ENCODE results near the gene RARG. TPM values are rescaled to one million over a fixed set of nuclear protein-coding genes. Genes with fewer than 3 reads are reported as not detected.

Gene RARG
- polyA plus RNA-seq, 5 donors = 41.7 to 59.8 (median 49.2) TPM

DNA sequence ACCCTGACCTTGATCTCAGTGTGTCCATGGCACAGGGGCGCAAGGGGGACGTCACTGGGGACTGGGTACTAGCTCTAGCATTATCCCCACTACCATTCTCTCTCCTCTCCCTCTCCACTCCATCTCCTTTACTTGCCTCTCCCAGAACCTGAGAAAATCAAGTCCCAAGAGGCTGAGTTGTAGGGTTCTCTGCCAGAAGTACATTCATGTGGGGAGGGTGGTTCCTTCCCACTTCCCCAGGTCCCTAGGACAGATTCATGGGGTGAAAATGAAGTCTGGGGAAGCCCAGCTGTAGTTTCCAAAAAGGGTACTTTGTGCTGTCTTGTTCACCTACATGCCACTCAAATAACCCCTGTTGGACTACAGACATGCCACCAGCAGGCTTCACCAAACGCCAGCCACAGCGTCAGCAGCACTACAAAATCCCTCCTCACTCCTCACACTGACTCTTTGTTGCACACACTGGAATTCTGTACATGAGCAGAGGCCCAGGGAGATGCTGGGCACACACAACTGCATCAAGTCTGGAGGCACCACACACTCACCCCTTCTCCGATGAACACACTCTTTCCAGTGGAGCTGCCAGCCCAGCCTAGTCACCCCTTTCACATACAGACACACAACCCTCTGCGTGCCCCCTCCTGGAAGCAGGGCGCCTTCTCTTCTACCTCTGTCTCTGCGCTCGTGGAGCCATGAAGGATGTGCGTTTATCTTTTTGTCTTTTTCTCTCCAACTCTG is 6.9 kb downstream of the RARG start:
- no peak for DNase-seq

DNA sequence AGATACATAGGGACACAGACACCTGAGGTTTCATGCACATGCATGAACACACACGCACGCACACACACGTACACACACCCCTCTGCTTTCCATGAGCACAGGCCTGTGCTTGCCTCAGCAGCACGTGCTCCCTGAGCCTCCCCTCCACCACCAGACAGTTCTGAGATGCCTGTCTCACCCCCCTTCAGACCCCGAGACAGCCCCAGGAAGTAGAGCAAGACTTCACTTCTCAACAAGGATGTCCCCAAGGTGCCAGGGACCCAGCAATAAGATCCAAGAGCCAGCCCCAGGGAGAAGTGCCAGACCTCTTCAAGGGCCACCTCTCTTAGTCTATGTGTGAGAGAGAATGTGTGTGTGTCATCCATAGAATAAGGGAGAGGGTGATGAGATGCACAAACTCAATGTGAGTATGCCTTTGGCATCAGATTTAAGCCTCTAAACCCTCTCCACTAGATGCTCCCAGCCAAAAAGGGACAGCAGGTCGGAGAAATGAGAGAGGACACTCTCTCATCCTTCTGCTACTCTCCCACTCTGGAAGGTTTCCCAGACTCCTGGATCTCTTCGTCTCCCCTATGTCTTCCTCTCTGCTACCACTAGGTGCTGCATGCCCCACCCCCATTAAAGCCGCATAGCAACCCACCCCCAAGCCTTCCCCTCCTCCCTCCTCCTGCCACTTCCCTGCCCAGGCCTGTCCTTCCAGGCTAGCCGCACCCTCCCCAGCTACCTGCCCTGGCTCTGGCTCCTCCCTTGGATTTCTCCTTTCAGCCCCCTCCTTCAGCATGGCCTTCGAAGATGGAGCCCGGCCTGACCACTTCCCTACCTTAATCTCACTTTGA is 7.7 kb downstream of the RARG start:
- DNase-seq = no peak

DNA sequence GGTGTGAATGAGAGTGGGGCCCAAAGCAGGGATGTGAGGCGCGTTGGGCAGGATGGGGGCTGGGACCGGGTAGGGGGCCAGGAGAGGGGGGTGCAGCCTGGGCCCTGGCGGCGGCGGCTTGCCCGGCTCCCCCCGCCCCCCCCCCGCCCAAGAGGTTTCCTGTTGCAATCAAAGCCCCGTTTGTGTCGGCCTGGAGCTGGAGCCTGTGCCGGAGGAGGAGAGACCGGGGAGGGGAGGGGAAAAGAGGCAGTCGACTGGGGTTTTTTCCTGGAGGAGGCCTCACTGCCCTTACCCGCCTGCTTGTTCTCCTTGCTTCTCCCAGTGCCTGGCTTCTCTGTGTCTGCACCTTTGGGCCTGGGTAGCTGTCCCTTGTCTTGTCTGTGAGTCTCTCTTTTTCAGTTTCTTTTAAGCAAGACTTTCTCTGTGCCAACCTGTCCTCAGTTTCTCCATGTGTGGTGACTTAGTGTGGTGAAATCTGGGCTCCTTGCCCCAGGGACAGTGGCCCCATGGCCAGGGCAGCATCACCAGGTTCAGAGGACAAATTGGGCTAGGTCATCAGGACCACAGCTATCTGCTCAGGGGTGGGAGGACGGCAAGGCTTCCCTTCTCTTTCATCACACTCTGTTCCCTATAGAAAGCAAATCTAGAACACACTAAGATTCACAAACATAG is 8.5 kb downstream of the RARG start:
- peak in 1 of 2 donors; percentile 65 for DNase-seq

DNA sequence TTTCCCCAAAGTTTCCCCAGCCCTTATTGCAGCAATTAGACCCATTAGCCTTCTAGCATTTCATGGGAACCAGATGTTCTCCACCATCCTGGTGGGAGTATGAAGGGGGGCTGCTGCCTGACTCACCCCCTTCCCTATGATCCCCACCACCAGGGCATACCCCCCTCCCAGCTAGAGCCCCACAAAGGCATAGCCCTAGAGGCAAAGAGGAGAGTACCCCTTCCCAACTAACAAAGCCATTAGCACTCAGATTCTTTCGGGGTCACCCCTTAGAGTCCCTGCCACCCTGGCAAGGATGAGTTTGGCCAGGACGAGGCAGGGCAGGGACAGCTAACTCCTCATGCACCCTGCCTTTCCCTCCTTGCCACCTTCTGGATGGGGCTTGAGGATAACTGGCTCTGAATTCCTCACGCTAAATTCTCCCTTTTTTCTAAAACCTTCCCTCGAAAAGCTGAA is 9.2 kb downstream of the RARG start:
- DNase-seq = no peak

GRCh38 chr12:53222170-53222721 is 9.8 kb downstream of the RARG start:
- DNase-seq = no peak

GRCh38 chr12:53221203-53222080 is 10.6 kb downstream of the RARG start:
- DNase-seq = peak; percentile 85 to 86

DNA sequence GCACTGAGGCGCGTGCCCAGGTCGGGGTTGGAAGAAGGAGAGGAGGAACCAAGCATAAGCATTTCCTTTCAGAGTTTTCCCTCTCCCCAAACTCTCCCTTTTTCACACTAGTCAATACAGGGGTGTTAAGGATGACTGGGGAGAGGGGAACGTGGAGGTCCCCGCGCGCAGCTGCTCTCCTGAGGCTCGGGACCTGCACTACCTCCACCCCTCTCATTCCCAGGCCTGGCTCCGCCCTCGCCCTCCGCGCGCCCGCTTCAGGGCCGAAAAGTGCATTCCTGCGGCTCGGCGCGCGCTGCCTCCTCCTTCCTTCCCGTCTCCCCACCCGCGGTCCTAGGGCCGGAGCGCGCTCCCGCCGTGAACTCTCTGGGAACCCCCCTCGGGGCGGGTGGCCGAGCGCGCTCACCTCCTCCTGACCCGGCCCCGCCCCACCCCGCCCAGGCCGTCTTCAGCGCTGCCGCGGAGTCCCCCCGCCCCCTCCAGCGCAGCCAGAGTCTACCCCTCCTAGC is 11.3 kb downstream of the RARG start:
- peak; percentile 93 to 96 for DNase-seq

- peak in 1 of 2 donors; percentile 76 for DNase-seq
These were observed 11.9 kb downstream of the RARG start for GRCh38 chr12:53219956-53220693.

DNA sequence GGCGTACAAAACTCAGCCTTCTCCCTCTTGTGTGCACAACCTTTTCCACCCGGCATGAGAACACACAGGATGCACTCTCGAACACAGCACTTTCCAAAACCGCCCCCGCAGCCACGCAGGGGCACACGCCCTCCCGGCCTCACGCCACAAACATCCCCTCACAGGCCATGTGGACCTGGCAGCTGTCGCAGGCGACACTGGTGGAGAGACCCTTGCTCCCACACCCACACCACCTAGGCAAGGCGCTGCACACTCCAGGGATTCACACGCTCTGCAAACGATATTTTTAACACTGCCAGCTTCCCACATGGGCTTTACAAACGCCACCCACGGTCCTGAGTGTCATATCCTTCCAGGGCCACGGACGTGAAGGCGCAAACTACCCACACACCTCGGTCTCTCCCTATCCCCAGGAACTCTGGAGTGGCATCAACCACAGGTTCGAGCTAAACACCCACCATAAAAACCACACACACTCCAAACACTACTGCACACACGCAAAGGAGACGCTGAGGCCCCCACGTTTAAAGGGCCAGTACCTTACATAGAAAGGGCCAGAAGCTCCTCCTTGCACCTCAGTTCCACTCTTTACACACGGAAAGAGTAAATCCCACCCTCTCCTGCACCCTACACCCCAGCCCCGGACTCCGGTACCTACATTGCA is 12.6 kb downstream of the RARG start:
- no peak for DNase-seq

GRCh38 chr12:53218551-53219291 is 13.3 kb downstream of the RARG start:
- DNase-seq = no peak

DNA sequence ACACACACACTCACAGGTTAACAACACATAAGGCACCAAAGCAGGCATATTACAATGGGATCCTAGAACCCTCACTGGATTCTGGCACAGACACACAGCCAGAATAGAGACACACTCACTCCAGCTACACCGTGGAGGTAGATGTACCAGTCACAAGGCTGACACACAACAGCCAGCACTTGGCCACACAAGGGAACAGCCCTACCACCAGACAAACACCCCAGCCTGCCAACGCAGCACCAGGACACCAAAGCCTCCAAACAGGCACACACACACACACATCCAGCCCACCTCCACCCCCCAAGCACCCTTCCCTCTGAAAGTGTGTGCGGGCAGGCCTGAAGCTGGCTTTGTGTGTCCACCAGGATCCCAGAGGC is 14.1 kb downstream of the RARG start:
- DNase-seq = no peak

DNA sequence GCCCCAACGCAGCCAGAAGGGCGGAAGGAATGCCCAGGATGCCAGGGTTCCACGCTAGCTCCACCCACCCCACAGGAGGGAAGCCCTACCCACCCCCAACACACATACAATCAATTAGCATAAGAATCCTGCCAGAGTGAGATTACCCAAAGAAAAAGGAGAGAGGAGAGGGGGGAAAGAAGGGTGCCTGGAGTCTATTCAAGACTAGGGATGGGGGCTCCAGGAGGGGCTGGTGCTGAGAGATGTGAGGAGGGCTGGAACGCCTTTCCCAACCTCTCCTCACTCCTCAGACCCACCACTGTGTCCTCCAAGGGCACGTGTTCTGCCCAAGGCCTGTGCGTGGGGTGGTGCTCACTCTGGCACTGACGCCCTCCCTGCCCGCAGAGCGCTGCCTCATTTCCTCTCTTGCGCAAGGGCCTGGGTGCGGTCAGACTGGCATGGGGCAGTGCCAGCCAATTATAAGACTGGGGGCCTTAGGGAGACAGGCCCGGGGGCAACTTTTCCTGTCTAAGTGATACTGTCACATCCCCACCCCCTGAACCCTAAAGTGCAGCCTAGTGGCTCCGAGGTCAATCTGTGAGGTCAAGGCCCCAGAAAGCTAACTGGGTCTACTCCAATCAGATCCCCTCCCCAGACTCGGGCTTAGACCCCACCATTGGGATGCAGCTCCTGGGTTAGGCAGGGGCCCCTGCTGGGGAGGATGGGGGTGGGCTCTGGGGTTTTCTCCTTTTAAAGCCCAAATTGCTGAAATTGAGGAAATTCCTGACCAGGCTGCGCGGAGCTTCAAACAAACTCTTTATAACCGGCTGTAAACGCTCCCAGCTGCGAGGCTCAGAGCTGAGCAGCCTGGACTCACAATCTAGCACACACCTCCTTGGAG is 14.7 kb downstream of the RARG start:
- DNase-seq = no peak

- DNase-seq = no peak
These were observed 16.5 kb downstream of the RARG start for GRCh38 chr12:53215497-53215896.

DNA sequence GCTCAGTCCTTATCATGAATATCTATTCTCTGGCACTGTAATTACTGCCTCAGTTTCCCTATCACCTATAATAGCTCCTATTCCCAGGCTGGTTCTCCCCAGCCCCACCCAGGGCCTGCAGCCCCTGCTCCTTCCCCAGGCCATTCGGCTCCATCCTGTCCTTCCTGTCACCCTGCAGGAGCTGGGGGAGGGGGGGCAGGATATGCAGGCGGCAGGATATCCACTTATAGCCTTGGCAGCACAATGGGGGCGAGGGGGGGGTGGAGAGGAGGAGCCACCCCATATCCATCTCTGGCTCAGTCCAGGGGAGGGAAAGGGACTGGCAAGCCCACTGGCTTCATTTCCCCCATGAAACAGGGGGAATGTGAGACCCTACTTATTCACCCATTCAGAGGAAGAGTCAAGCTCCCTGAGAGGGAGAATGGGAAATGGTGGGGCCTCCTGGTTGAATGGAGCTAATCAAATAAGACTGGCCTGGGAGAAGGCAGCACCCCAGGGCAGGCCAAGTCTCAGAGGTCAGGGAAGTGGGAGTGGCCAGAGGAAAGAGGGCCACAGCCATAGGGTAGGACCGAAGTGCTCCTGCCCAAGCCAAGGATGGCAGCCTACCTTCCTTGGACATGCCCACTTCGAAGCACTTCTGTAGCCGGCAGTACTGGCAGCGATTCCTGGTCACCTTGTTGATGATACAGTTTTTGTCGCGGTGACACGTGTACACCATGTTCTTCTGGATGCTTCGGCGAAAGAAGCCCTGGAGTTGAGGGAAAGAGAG is 17.1 kb downstream of the RARG start:
- DNase-seq = no peak

- no peak for DNase-seq
These were observed 17.8 kb downstream of the RARG start for GRCh38 chr12:53214221-53214620.

DNA sequence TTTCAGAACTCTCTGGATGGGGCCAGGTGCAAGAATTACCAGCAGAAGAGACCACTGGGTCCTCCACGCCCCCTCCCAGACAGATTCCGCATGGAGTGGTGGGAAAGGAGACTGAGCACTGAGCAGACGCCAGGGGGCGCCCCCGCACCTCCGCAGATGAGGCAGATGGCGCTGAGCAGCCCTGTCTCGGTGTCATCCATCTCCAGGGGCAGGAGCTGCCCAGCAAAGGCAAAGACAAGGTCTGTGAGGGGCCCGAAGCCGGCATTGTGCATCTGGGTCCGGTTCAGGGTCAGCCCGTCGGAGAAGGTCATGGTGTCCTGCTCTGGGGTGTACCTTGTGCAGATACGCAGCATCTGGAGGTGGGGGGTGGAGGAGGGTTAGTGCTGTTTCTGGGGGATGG is 18.7 kb downstream of the RARG start:
- DNase-seq = peak in 1 of 2 donors; percentile 64

DNA sequence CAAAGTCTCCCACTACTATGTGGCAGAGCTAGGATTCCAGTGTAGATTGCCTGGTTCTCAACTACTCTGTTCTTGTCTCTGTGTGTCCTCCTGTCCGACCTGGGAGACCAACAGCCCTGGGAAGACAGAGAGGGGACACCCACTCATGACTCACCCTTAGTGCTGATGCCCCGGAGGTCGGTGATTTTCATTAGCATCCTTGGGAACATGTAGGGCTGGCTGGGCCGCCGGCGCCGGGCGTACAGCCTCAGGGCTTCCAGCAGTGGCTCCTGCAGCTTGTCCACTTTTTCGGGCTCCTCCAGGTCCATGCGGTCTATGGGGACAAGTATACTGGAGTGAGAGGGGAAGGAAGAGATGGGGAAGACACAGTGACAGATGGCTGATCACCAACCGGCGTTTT is 19.1 kb downstream of the RARG start:
- DNase-seq = no peak

Measured in right lung (tissue), 5 donors.